Sigmoid colon (tissue), 4 donors: ENCODE results near the gene VAX1.

Source experiments
- EP300 ChIP-seq, 4 donors: sonication (generic); formaldehyde crosslinking; IDR thresholded peaks; one replicate each; pipeline ENCODE4 v1.6.1; 2017; ENCODE audit warnings: antibody characterized with exemption in 4 of 4
- POLR2A ChIP-seq, 2 donors: fragments of 450-650 bp; IDR thresholded peaks; one replicate each; pipeline ENCODE4 v1.6.1; 2016; ENCODE audit warnings: antibody characterized with exemption in 2 of 2, mild to moderate bottlenecking in 2 of 2, moderate library complexity in 2 of 2
- POLR2AphosphoS5 ChIP-seq, 4 donors: sonication (generic); formaldehyde crosslinking; IDR thresholded peaks; one replicate each; pipeline ENCODE4 v1.6.1; 2017; ENCODE audit warnings: antibody characterized with exemption in 4 of 4
- TF ChIP-seq, protein P1 (sequence below), 4 experiments: fragments of 450-650 bp in 3 of 4; fragments of 200-600 bp in 1 of 4; IDR thresholded peaks; one replicate each; pipeline ENCODE4 v1.5.1; 2016 to 2019; ENCODE audit warnings: antibody characterized with exemption in 4 of 4, mild to moderate bottlenecking in 3 of 4, moderate library complexity in 2 of 4

DNA sequence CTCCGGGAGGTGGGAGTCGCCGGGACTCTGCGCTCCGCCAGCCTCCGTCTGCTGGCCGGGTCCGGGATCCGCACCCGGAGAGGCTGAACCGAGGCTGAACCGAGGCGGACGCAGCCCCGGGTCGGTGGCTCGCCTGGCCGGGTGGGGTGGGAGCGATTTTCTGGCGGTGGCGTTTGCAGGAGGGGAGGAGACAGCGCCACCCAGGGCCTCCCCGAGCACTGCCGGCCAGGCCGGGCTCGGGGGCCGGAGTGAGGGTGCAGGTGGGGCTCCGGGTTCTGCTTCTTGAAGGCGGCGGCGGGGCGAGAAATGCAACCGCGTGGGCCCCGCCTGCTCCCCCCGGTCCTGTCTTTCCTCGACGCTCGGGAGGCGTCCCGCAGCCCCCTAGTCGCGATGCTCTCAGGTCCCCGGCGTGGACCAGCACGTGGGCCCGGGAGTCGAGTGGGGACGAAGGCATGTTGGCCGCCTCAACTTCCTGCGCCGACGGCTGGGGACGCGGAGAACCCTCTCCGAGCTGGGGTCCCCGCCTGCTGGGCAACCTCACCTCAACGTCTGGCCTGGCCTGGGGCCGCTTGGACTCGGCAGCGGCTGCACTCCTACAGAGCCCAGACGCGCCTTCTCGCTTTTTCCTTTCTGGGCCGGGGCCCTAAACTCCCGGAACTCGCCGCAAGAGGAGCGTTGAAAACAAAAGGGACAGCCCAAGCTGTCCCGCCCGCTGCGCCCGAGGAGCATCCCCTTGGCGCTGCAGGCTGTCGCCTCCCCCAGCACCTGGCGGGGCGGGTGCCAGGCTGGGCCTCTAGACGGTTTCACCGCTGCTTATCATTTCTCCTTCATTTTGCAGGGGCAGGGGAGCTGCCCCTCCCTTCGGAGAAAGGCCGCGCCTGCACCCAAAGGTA, 25.2 kb upstream of the VAX1 start:
- TF ChIP-seq, protein P1, sequence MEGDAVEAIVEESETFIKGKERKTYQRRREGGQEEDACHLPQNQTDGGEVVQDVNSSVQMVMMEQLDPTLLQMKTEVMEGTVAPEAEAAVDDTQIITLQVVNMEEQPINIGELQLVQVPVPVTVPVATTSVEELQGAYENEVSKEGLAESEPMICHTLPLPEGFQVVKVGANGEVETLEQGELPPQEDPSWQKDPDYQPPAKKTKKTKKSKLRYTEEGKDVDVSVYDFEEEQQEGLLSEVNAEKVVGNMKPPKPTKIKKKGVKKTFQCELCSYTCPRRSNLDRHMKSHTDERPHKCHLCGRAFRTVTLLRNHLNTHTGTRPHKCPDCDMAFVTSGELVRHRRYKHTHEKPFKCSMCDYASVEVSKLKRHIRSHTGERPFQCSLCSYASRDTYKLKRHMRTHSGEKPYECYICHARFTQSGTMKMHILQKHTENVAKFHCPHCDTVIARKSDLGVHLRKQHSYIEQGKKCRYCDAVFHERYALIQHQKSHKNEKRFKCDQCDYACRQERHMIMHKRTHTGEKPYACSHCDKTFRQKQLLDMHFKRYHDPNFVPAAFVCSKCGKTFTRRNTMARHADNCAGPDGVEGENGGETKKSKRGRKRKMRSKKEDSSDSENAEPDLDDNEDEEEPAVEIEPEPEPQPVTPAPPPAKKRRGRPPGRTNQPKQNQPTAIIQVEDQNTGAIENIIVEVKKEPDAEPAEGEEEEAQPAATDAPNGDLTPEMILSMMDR (IDR thresholded peaks at IDR 0.05): no peak
- TF ChIP-seq POLR2A (IDR thresholded peaks at IDR 0.05): no peak
- no peak for TF ChIP-seq POLR2AphosphoS5 (IDR thresholded peaks at IDR 0.05)
- no peak for TF ChIP-seq EP300 (IDR thresholded peaks at IDR 0.05)
